ENCODE data around the gene IFT81. TPM values are rescaled to one million over a fixed set of nuclear protein-coding genes. Genes with fewer than 3 reads are reported as not detected.

IFT81 gene
- polyA plus RNA-seq, 2 of the 4 experiments (the other 2 are of a cell fraction): 40.7 to 73.4 TPM

GRCh38 chr12:110093631-110094311 lies 30.4 kb upstream of the IFT81 start:
- WGBS (ENCODE audit: missing lambda C conversion rate): 50% methylated on average over 7 of the region's 7 CpGs
- ChIA-PET POLR2A (no interaction called here), CTCF (interaction anchor here (1.1 to 2.2 kb wide), 3 partner anchors 8 to 338 kb away, joined by 3 to 5 read pairs (median 3); no protein-coding TSS in a partner anchor)
- Histone ChIP-seq H3K4me2 (no peak overlapping the region), H3K9me3 (no peaks in the 10 kb centered on the region), H3K4me1 (0 out of 3 replicates have a peak, but pooled peaks cover 4% of the 10 kb centered on the region), H3K4me3 (no peak overlapping the region), H3K27ac (peak overlapping the region in 1 of 2 experiments; percentile 23; a peak in 1 of 6 replicates)
- TF ChIP-seq FOSL2 (IDR thresholded peaks at IDR 0.05): no peak
- TF ChIP-seq FOSL2 (CRISPR knock-in tag; IDR thresholded peaks at IDR 0.05): no peak
- no peak for TF ChIP-seq EHMT2 (IDR thresholded peaks at IDR 0.05; ENCODE audit: low read depth)
- no peak for TF ChIP-seq POLR2A (IDR thresholded peaks at IDR 0.05; ENCODE audit: low read length)
- no peak for TF ChIP-seq FOSB (CRISPR knock-in tag; IDR thresholded peaks at IDR 0.05)
- no peak for TF ChIP-seq NPAS2 (CRISPR knock-in tag; IDR thresholded peaks at IDR 0.05; ENCODE audit: borderline replicate concordance)
- TF ChIP-seq HES2 (IDR thresholded peaks at IDR 0.05): no peak
- TF ChIP-seq GATA3 (IDR thresholded peaks at IDR 0.05; ENCODE audit: borderline replicate concordance): no peak
- no peak for TF ChIP-seq MAZ (IDR thresholded peaks at IDR 0.05; ENCODE audit: borderline replicate concordance, low read depth, low read length)
- TF ChIP-seq, protein P1, sequence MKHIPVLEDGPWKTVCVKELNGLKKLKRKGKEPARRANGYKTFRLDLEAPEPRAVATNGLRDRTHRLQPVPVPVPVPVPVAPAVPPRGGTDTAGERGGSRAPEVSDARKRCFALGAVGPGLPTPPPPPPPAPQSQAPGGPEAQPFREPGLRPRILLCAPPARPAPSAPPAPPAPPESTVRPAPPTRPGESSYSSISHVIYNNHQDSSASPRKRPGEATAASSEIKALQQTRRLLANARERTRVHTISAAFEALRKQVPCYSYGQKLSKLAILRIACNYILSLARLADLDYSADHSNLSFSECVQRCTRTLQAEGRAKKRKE (CRISPR knock-in tag; IDR thresholded peaks at IDR 0.05; ENCODE audit: low read depth): no peak
- TF ChIP-seq CHD2 (IDR thresholded peaks at IDR 0.05; ENCODE audit: low read length, partially characterized antibody): no peak
- TF ChIP-seq HMGXB4 (CRISPR knock-in tag; IDR thresholded peaks at IDR 0.05; ENCODE audit: borderline replicate concordance): no peak
- TF ChIP-seq RCOR1 (IDR thresholded peaks at IDR 0.05; ENCODE audit: low read depth, low read length): no peak
- TF ChIP-seq TFCP2L1 (CRISPR knock-in tag; IDR thresholded peaks at IDR 0.05): no peak
- TF ChIP-seq, protein P2, sequence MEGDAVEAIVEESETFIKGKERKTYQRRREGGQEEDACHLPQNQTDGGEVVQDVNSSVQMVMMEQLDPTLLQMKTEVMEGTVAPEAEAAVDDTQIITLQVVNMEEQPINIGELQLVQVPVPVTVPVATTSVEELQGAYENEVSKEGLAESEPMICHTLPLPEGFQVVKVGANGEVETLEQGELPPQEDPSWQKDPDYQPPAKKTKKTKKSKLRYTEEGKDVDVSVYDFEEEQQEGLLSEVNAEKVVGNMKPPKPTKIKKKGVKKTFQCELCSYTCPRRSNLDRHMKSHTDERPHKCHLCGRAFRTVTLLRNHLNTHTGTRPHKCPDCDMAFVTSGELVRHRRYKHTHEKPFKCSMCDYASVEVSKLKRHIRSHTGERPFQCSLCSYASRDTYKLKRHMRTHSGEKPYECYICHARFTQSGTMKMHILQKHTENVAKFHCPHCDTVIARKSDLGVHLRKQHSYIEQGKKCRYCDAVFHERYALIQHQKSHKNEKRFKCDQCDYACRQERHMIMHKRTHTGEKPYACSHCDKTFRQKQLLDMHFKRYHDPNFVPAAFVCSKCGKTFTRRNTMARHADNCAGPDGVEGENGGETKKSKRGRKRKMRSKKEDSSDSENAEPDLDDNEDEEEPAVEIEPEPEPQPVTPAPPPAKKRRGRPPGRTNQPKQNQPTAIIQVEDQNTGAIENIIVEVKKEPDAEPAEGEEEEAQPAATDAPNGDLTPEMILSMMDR (IDR thresholded peaks at IDR 0.05): no peak
- FAIRE-seq (no peak), ATAC-seq (no peak), DNase-seq (ENCODE audit: low read depth in 1 of 2, low spot score in 1 of 2) (no peak)

DNA sequence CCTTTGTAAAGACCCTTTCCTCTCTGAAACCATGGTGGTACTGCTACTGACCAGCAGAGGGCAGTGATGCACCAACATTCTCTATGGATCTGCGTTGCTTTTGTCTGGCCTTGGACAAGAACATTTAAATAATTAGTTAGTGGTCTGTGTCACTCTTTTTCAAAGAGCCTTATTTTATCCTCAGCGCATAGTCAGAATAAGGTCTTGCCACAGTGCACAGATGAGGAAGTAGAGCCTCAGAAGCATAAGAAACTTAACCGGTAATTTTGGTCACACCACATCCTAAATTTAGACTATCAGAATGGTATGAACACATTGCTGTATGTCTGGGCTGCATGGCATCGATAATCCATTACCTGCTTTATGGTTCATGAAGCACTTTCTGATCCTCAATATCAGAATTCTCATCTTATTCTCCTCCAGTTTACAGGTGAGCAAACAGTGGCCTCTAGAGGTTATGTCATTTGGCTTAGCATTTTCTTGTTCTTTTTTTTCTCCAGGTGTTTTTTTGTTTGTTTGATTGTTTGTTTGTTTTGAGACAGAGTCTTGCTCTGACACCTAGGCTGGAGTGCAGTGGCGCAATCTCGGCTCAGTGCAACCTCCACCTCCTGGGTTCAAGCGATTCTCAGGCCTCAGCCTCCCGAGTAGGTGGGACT lies 23.7 kb upstream of the IFT81 start:
- peak; percentile 32 for FAIRE-seq
- ATAC-seq: peak; percentile 54 to 69; a peak in 5 of 6 replicates
- Histone ChIP-seq H3K9me3 (no peaks in the 10 kb centered on the region), H3K4me3 (no peak overlapping the region), H3K4me1 (peaks cover 25% of the 10 kb centered on the region), H3K4me2 (peak overlapping the region; percentile 55), H3K27ac (peak overlapping the region; percentile 73 to 96)
- DNase-seq (ENCODE audit: low read depth in 1 of 2, low spot score in 1 of 2): peak; percentile 55 to 84
- POLR2A ChIA-PET: interaction anchor here (0.6 to 0.7 kb wide), 3 partner anchors 144 to 371 kb away, joined by 5 to 9 read pairs (median 6); no protein-coding TSS in a partner anchor
- CTCF ChIA-PET: interaction anchor here (0.6 to 6.1 kb wide), 47 partner anchors 9 to 502 kb away, joined by 3 to 78 read pairs (median 4); partner anchors contain the start of genes ATP2A2, FAM216A and IFT81
- WGBS (ENCODE audit: missing lambda C conversion rate): 25% methylated on average over 8 of the region's 8 CpGs
- no peak for TF ChIP-seq FOSL2 (IDR thresholded peaks at IDR 0.05)
- TF ChIP-seq FOSL2 (CRISPR knock-in tag; IDR thresholded peaks at IDR 0.05): 0 out of 2 replicates have a peak, but pooled peaks have one; percentile 13
- no peak for TF ChIP-seq PHF8 (IDR thresholded peaks at IDR 0.05; ENCODE audit: borderline replicate concordance, low read depth)
- TF ChIP-seq, protein P2 (IDR thresholded peaks at IDR 0.05): peak; percentile 97
- peak in 1 of 2 experiments; percentile 52; a peak in 1 of 4 replicates for TF ChIP-seq CEBPB (IDR thresholded peaks at IDR 0.05)
- TF ChIP-seq HMGXB4 (CRISPR knock-in tag; IDR thresholded peaks at IDR 0.05; ENCODE audit: borderline replicate concordance): peak; percentile 34; the same call in 1 of the 2 replicates
- no peak for TF ChIP-seq EP300 (IDR thresholded peaks at IDR 0.05)
- TF ChIP-seq HOXB13 (CRISPR knock-in tag; IDR thresholded peaks at IDR 0.05; ENCODE audit: low read depth): no peak
- 0 out of 2 replicates have a peak, but pooled peaks have one; percentile 30 for TF ChIP-seq MAX (IDR thresholded peaks at IDR 0.05)
- TF ChIP-seq RARB (CRISPR knock-in tag; IDR thresholded peaks at IDR 0.05): no peak
- peak; percentile 97 to 99 for TF ChIP-seq RAD21 (conservative IDR thresholded peaks at IDR 0.05 in 1 of 2, IDR thresholded peaks at IDR 0.05 in 1 of 2)
- no peak for TF ChIP-seq HEYL (CRISPR knock-in tag; IDR thresholded peaks at IDR 0.05)
- TF ChIP-seq ZSCAN20 (CRISPR knock-in tag; IDR thresholded peaks at IDR 0.05): no peak
- peak; percentile 91 for TF ChIP-seq SMC3 (IDR thresholded peaks at IDR 0.05)
